ENCODE results near the gene CSNK2A1.
"Not testable (repeated sequence)": the region's sequence is repeated elsewhere in the genome, so short reads cannot be mapped to it uniquely, and the experiment has no call there.

The CSNK2A1 gene

GRCh38 chr20:543369-544152, at the start of gene CSNK2A1:
TSS of gene CSNK2A1 (minus strand) at chr20:543790. CDS start at chr20:508551, 35,239 bp downstream.
- DNase-seq (ENCODE audit: low spot score): peak; percentile 96

DNA sequence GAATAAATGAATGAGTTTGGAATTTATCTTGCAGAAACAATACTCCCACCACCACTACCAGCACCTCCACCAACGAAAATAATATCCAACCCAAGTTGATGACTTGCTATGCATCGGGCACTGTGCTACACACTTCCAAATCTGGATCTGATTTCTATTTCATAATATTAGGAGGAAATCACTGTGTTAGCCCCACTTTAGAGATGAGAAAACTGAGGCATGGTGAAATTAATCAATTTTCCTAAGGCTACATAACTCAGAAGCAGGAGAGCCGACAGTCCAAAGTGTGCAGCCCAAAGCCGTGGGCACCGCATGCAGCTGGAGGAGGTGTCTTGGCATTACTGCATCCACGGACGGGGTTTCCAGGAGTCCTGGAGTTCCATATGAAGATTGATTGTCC, 48.9 kb upstream of the CSNK2A1 start:
- DNase-seq (ENCODE audit: low spot score): no peak

GRCh38 chr20:591941-592340, 48.4 kb upstream of the CSNK2A1 start:
- no peak for DNase-seq (ENCODE audit: low spot score)

DNA sequence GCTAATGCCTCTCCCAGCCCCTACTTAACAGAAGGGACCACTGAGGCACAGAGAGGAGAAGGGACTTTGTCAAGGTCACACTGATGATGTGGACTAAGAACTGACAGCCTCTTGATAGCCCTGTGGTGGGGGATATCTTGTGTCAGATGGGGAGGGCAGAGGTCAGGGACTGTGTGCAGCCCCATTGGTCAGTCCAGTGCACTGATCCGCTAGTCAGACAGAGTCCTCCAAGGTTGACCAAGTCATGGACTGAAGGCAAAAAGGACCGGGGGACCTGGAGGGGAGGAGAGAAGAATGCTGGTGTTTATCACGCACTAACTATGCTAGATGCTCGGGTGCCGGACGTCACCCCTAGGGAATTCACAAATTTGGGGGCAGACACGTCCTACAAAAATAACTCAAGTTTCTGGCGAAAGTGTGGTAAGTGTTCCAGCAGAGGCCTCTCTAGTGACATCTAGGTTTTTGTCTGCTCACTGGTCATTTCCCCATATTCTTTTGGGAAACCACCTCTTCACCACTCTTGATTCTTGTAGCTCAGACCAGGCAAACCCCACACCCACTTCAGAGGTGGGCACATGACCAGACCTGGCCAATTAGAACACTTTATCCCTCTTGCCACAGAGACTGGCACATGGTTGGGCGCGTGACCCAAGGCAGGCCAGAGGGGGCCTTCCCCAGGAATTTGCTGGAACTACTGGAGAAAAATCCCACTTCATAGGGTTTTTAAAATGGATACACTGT, 45.5 kb upstream of the CSNK2A1 start:
- DNase-seq (ENCODE audit: low spot score): no peak

DNA sequence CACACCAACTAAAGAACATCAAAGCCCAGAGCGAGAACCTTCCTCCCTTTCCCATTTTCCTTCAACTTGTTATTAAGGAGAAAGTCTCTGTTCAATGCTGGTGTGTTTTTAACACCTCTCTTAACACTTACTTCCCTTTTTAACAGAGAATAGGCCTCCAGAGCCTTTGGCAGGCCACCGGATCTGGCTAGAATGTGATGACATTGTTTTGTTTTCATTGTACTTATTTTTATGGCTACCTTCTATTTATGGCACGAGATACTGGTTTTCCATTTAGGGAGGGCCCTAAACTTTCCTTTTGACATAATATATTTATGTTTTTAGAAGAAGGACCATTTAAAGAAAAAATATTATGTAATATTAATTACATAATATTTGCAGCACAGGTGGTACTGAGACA, 44.9 kb upstream of the CSNK2A1 start:
- no peak for DNase-seq (ENCODE audit: low spot score)

GRCh38 chr20:584971-585301, 41.3 kb upstream of the CSNK2A1 start:
- no peak for DNase-seq (ENCODE audit: low spot score)

GRCh38 chr20:584161-584970, 40.8 kb upstream of the CSNK2A1 start:
- no peak for DNase-seq (ENCODE audit: low spot score)

GRCh38 chr20:582204-582603, 38.6 kb upstream of the CSNK2A1 start:
- no peak for DNase-seq (ENCODE audit: low spot score)

DNA sequence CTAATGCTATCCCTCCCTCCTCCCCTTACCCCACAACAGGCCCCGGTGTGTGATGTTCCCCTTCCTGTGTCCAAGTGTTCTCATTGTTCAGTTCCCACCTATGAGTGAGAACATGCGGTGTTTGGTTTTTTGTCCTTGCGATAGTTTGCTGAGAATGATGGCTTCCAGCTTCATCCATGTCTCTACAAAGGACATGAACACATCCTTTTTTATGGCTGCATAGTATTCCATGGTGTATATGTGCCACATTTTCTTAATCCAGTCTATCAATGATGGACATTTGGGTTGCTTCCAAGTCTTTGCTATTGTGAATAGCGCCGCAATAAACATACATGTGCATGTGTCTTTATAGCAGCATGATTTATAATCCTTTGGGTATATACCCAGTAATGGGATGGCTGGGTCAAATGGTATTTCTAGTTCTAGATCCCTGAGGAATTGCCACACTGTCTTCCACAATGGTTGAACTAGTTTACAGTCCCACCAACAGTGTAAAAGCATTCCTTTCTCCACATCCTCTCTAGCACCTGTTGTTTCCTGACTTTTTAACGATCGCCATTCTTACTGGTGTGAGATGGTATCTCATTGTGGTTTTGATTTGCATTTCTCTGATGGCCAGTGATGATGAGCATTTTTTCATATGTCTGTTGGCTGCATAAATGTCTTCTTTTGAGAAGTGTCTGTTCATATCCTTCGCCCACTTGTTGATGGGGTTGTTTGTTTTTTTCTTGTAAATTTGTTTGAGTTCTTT, 35.5 kb upstream of the CSNK2A1 start:
- DNase-seq (ENCODE audit: low spot score): not testable (repeated sequence)

GRCh38 chr20:577167-577791, 33.7 kb upstream of the CSNK2A1 start:
- DNase-seq (ENCODE audit: low spot score): no peak

DNA sequence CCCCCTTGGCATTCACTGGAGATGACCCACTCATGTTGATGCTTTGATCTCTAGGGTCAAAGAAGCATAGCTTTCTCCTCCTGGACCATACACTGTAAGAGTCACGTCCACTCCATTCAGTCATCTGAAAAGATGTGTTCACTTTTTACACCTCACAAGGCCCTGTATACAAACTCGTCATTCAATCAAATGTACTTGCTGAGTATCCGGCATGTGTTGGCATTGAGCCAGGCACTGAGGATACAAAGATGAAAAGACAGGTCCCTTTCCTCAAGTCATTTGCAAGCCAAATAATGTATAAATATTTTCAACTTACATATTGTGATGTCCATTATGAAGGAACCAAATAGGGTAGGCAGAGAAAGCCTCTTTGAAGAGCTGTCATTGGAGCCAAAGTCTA, 32.6 kb upstream of the CSNK2A1 start:
- DNase-seq (ENCODE audit: low spot score): no peak

DNA sequence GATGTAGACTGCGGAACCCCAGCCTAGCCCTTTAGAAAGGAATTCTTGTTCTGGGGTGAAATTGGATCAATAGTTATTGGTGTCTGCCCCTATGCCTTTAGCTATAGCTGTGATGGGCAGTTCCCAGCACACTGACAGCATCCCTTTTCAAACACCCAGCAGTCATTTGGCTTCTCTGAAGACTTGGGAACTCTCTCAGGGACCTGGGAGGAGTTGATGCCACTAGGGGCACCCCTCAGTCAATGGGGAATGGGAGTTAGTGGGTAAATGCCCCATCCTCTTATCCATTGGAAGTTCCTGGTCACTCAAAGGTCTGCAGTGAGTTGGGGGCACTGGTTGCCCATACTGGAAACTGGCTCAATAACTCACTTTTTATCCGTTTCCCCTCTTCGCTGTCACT, 31.6 kb upstream of the CSNK2A1 start:
- DNase-seq (ENCODE audit: low spot score): no peak

GRCh38 chr20:574297-574942, 30.8 kb upstream of the CSNK2A1 start:
- DNase-seq (ENCODE audit: low spot score): no peak

GRCh38 chr20:573414-574296, 30.1 kb upstream of the CSNK2A1 start:
- no peak for DNase-seq (ENCODE audit: low spot score)

DNA sequence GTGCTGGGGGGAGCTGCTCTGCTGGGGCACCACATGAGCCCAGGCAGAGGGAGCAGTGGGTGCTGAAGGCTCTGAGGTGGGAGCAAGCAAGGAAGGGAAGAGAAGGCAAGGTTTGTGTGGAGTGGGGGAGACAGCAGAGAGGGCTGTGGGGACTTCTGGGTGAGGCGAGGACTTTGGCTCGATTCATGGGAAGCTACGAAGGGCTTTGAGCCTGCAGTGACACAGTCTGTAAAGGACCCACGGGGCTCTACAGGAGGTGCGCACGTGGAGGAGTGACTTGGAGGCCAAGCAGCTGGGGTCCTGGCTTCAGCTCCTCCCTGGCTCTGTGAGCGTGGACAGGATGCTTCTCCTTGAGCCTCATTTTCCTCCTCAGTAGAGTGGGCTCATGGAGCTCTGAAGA, 29.1 kb upstream of the CSNK2A1 start:
- no peak for DNase-seq (ENCODE audit: low spot score)

- DNase-seq (ENCODE audit: low spot score): no peak
These were observed 28.3 kb upstream of the CSNK2A1 start for GRCh38 chr20:571754-572441.

DNA sequence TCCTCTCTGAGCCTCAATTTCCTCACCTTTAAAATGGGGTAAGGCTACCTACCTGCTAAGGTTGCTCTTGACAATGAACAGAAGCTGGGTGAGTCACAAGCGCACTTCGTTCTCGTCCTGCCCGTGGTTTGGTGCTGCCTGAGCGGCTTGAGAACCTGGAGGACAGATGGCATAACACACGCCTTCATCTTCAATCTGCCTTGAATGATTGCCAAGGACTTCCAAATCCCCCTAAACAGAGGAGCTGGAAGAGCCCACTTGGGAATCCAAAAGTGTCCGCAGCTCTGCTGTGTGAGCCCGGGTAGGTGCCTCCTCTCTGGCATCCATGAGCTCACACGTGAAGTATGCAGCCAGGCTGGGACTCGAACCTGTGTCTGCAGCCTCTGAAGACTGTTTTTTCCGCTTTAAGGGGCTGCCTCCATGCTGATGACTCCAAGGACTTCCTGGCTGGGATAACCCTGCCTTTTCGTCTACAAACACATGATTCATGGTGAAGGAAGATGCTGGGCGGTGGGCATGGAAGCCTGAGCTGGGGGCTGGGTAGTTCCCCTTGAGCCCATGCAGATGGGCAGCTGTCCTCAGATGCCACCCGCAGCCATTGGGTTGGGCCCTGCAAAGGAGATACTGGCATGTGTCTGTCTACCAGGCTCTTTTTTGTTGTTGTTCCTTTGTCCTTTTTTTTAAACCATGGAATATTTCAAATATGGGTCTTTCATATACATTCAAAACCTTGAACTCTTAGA, 25.3 kb upstream of the CSNK2A1 start:
- no peak for DNase-seq (ENCODE audit: low spot score)

- DNase-seq (ENCODE audit: low spot score): no peak
These were observed 24.6 kb upstream of the CSNK2A1 start for GRCh38 chr20:568097-568652.
